ENCODE measurements around the gene EMILIN3. TPM values are rescaled to one million over a fixed set of nuclear protein-coding genes. Genes with fewer than 3 reads are reported as not detected.
A peak's percentile ranks its signal among the peaks of the same experiment; 100 is the strongest.

EMILIN3 gene
- total RNA-seq, 4 donors from 2014 or later, result 1.8 to 84.6 (median 32.9) TPM

GRCh38 chr20:41370176-41370575 is 3.6 kb upstream of the EMILIN3 start:
- Histone ChIP-seq H3K4me3 (no peak overlapping the region), H3K4me1 (peaks cover 0 to 16% (median 0%) of the 10 kb centered on the region in 4 donors), H3K9me3 (peaks cover 0 to 8% (median 0%) of the 10 kb centered on the region in 4 donors), H3K36me3 (no peaks in the 10 kb centered on the region), H3K27ac (no peak overlapping the region), H3K27me3 (peaks cover 0 to 24% of the 10 kb centered on the region in 2 donors)
- TF ChIP-seq EP300 (IDR thresholded peaks at IDR 0.05), result no peak
- no peak for TF ChIP-seq POLR2A (IDR thresholded peaks at IDR 0.05)
- no peak for TF ChIP-seq CTCF (IDR thresholded peaks at IDR 0.05)
- WGBS, 2 donors, result 84 to 91% methylated on average over 5 of the region's 5 CpGs
- DNase-seq (ENCODE audit: low spot score in 2 of 2), result no peak

GRCh38 chr20:41369673-41370072 is 3.1 kb upstream of the EMILIN3 start:
- no peak for DNase-seq (ENCODE audit: low spot score in 2 of 2)
- TF ChIP-seq POLR2A (IDR thresholded peaks at IDR 0.05), result no peak
- no peak for TF ChIP-seq CTCF (IDR thresholded peaks at IDR 0.05)
- no peak for TF ChIP-seq EP300 (IDR thresholded peaks at IDR 0.05)
- peaks cover 0 to 8% (median 0%) of the 10 kb centered on the region in 4 donors for H3K9me3 ChIP-seq
- H3K4me1 ChIP-seq, result peaks cover 0 to 16% (median 0%) of the 10 kb centered on the region in 4 donors
- 83 to 85% methylated on average over 2 of the region's 2 CpGs for WGBS, 2 donors
- no peak overlapping the region for H3K27ac ChIP-seq
- H3K4me3 ChIP-seq, result no peak overlapping the region
- H3K36me3 ChIP-seq, result no peaks in the 10 kb centered on the region
- H3K27me3 ChIP-seq, result peaks cover 0 to 29% of the 10 kb centered on the region in 2 donors

GRCh38 chr20:41367956-41368355 is 1.3 kb upstream of the EMILIN3 start:
- H3K36me3 ChIP-seq, result no peaks in the 10 kb centered on the region
- no peak overlapping the region for H3K4me3 ChIP-seq
- H3K9me3 ChIP-seq, result peaks cover 0 to 8% (median 0%) of the 10 kb centered on the region in 4 donors
- WGBS, 2 donors, result 87 to 96% methylated on average over 3 of the region's 3 CpGs
- H3K27ac ChIP-seq, result no peak overlapping the region
- DNase-seq (ENCODE audit: low spot score in 2 of 2), result no peak
- H3K27me3 ChIP-seq, result peaks cover 0 to 32% of the 10 kb centered on the region in 2 donors
- H3K4me1 ChIP-seq, result peaks cover 0 to 16% (median 0%) of the 10 kb centered on the region in 4 donors
- no peak for TF ChIP-seq POLR2A (IDR thresholded peaks at IDR 0.05)

GRCh38 chr20:41367393-41367695 is 726 bp upstream of the EMILIN3 start:
- Histone ChIP-seq H3K27me3 (peaks cover 0 to 32% of the 10 kb centered on the region in 2 donors), H3K4me3 (peak overlapping the region in 1 of 4 donors; percentile 55), H3K27ac (peak overlapping the region in 1 of 4 donors; percentile 32), H3K9me3 (peaks cover 0 to 8% (median 0%) of the 10 kb centered on the region in 4 donors), H3K4me1 (peaks cover 0 to 16% (median 0%) of the 10 kb centered on the region in 4 donors), H3K36me3 (no peaks in the 10 kb centered on the region)
- TF ChIP-seq POLR2A (IDR thresholded peaks at IDR 0.05) (no peak), EP300 (IDR thresholded peaks at IDR 0.05) (no peak), CTCF (IDR thresholded peaks at IDR 0.05) (no peak)
- 79 to 88% methylated on average over 13 of the region's 13 CpGs for WGBS, 2 donors
- no peak for DNase-seq (ENCODE audit: low spot score in 2 of 2)

GRCh38 chr20:41365777-41366545 is 657 bp downstream of the EMILIN3 start:
- TF ChIP-seq CTCF (IDR thresholded peaks at IDR 0.05) (no peak), POLR2A (IDR thresholded peaks at IDR 0.05) (no peak), EP300 (IDR thresholded peaks at IDR 0.05) (no peak)
- peaks cover 0 to 10% (median 0%) of the 10 kb centered on the region in 3 donors for H3K36me3 ChIP-seq
- no peak for DNase-seq (ENCODE audit: low spot score in 2 of 2)
- H3K27ac ChIP-seq, result peak overlapping the region in 1 of 4 donors; percentile 8
- H3K27me3 ChIP-seq, result peaks cover 0 to 32% of the 10 kb centered on the region in 2 donors
- H3K4me3 ChIP-seq, result peak overlapping the region; percentile 12 to 55 (median 32)
- H3K4me1 ChIP-seq, result peaks cover 0 to 16% (median 0%) of the 10 kb centered on the region in 4 donors
- 6 to 8% methylated on average over 32 to 38 of the region's 76 CpGs for WGBS, 2 donors
- peaks cover 0 to 2% (median 0%) of the 10 kb centered on the region in 4 donors for H3K9me3 ChIP-seq
